Measurements from ENCODE around the gene APOL2.

APOL2 gene

DNA sequence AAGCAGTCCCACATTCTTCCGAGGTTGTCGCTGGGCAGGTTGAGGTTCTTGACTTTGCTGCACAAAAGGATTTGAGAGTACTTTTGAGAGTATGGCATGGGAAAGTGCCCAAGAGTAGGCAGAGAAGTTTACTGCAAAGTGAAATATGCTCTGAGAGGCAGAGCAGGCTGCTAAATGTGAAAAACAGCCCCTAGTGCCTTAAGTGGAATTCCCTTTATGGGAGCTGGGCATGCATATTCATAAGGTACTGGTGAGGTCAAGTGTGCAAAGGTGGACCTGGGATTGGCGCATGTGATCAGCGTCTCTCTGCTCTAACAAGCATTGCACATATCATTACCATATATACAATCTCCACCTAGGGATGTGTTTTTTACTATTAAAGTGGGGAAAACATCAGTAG is 25.7 kb downstream of the APOL2 start:
- Histone ChIP-seq H3K23ac (ENCODE audit: low read length in 2 of 2) (no peak overlapping the region), H3K36me3 (ENCODE audit: control insufficient read depth in 1 of 2, insufficient read depth in 2 of 2, low read depth in 1 of 2, low read length in 2 of 2) (no peaks in the 10 kb centered on the region), H2BK12ac (ENCODE audit: low read length in 2 of 2) (no peak overlapping the region), H3K27ac (ENCODE audit: low read length, poor library complexity, severe bottlenecking) (no peak overlapping the region), H2BK5ac (ENCODE audit: low read depth, low read length, poor library complexity, severe bottlenecking) (no peak overlapping the region), H2AK5ac (ENCODE audit: low read length, severe bottlenecking) (no peak overlapping the region), H4K8ac (ENCODE audit: low read length) (no peak overlapping the region), H3K27me3 (ENCODE audit: control insufficient read depth in 1 of 2, insufficient read depth in 1 of 2, low read length in 2 of 2) (peaks cover 16 to 27% of the 10 kb centered on the region in 2 experiments), H3K18ac (ENCODE audit: low read depth in 1 of 2, low read length in 2 of 2) (no peak overlapping the region), H3K9me3 (ENCODE audit: control insufficient read depth, low read length) (peaks cover 4% of the 10 kb centered on the region), H3K4ac (ENCODE audit: low read depth in 1 of 2, low read length in 2 of 2) (no peak overlapping the region), H3K4me1 (ENCODE audit: control insufficient read depth, insufficient read depth, low read depth, low read length) (peaks cover 1% of the 10 kb centered on the region), H3K9ac (ENCODE audit: low read length) (no peak overlapping the region), H3K4me2 (ENCODE audit: low read length, poor library complexity, severe bottlenecking) (no peak overlapping the region), H2AFZ (ENCODE audit: low read depth, low read length) (no peak overlapping the region), H2BK15ac (ENCODE audit: low read depth, poor library complexity, severe bottlenecking) (no peak overlapping the region), H4K91ac (ENCODE audit: low read length) (no peak overlapping the region), H3K14ac (ENCODE audit: low read length in 2 of 2) (no peak overlapping the region), H2BK120ac (ENCODE audit: low read depth, low read length) (no peak overlapping the region), H3K79me1 (replicated peaks; ENCODE audit: low read length, poor library complexity, severe bottlenecking) (no peaks in the 10 kb centered on the region), H3K4me3 (ENCODE audit: insufficient read depth in 1 of 2, low read depth in 1 of 2, low read length in 2 of 2) (no peak overlapping the region)
- no peak for DNase-seq
- 98% methylated on average over 2 of the region's 4 CpGs for WGBS

DNA sequence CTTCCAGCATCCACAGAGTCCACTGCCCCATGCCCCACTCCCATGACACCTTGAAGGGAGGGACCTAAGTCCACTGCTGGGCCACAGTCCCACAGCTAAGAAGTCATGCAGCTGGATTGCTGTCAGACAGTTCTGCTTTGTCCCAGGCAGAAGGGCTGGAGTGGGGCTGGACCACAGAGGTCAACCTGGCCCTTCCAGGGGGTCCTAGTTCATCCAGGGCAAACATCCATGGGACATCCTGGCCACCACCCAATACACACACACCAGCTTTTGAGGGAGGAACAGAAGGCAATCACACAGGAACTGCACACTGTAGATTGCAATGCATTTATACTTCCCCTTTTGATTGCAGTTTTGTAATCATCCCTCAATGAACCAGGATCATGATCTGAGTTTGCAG is 26.4 kb downstream of the APOL2 start:
- Histone ChIP-seq H3K36me3 (ENCODE audit: control insufficient read depth in 1 of 2, insufficient read depth in 2 of 2, low read depth in 1 of 2, low read length in 2 of 2) (no peaks in the 10 kb centered on the region), H2BK120ac (ENCODE audit: low read depth, low read length) (no peak overlapping the region), H2AK5ac (ENCODE audit: low read length, severe bottlenecking) (no peak overlapping the region), H3K9me3 (ENCODE audit: control insufficient read depth, low read length) (peaks cover 4% of the 10 kb centered on the region), H3K4me2 (ENCODE audit: low read length, poor library complexity, severe bottlenecking) (no peak overlapping the region), H3K4me3 (ENCODE audit: insufficient read depth in 1 of 2, low read depth in 1 of 2, low read length in 2 of 2) (no peak overlapping the region), H3K23ac (ENCODE audit: low read length in 2 of 2) (no peak overlapping the region), H3K27ac (ENCODE audit: low read length, poor library complexity, severe bottlenecking) (no peak overlapping the region), H3K27me3 (ENCODE audit: control insufficient read depth in 1 of 2, insufficient read depth in 1 of 2, low read length in 2 of 2) (peaks cover 13 to 24% of the 10 kb centered on the region in 2 experiments), H4K8ac (ENCODE audit: low read length) (no peak overlapping the region), H3K9ac (ENCODE audit: low read length) (no peak overlapping the region), H3K4me1 (ENCODE audit: control insufficient read depth, insufficient read depth, low read depth, low read length) (peaks cover 1% of the 10 kb centered on the region), H3K4ac (ENCODE audit: low read depth in 1 of 2, low read length in 2 of 2) (no peak overlapping the region), H2BK15ac (ENCODE audit: low read depth, poor library complexity, severe bottlenecking) (no peak overlapping the region), H3K79me1 (replicated peaks; ENCODE audit: low read length, poor library complexity, severe bottlenecking) (no peaks in the 10 kb centered on the region), H2BK12ac (ENCODE audit: low read length in 2 of 2) (no peak overlapping the region), H4K91ac (ENCODE audit: low read length) (no peak overlapping the region), H3K18ac (ENCODE audit: low read depth in 1 of 2, low read length in 2 of 2) (no peak overlapping the region), H2AFZ (ENCODE audit: low read depth, low read length) (no peak overlapping the region), H3K14ac (ENCODE audit: low read length in 2 of 2) (no peak overlapping the region), H2BK5ac (ENCODE audit: low read depth, low read length, poor library complexity, severe bottlenecking) (no peak overlapping the region)
- DNase-seq = no peak

DNA sequence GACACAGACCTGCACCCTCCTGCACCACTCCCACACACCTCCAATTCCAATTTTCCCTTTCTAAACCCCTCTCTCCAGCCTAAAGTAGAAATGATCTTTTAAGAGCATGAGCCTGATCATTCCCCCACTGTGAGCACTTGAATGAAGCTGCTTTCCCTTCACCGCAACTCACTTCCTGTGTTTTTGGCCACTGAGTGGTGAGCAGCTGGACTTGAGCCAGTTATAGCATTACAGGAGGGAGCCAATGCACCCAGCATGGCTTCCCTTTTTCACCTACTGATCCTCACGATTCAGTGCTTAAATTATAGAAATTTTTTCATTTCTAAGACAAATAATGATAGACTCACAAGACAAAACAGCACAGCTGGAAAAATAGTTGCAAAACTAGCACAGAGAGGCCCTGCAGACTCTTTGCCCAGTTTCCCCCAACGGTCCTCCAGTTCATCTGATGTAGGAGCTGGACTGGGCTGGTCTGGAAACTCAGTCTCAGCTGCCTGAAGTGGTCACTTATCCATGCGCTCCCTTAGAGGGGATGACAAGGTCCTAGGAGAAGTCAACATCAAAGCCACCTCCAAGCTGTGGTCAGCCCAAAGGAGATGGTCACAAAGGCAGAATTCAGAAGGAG is 28.0 kb downstream of the APOL2 start:
- Histone ChIP-seq H3K18ac (ENCODE audit: low read depth in 1 of 2, low read length in 2 of 2) (no peak overlapping the region), H3K27me3 (ENCODE audit: control insufficient read depth in 1 of 2, insufficient read depth in 1 of 2, low read length in 2 of 2) (peaks cover 9 to 20% of the 10 kb centered on the region in 2 experiments), H3K14ac (ENCODE audit: low read length in 2 of 2) (no peak overlapping the region), H2BK12ac (ENCODE audit: low read length in 2 of 2) (no peak overlapping the region), H2AK5ac (ENCODE audit: low read length, severe bottlenecking) (no peak overlapping the region), H2BK120ac (ENCODE audit: low read depth, low read length) (no peak overlapping the region), H3K4ac (ENCODE audit: low read depth in 1 of 2, low read length in 2 of 2) (no peak overlapping the region), H2AFZ (ENCODE audit: low read depth, low read length) (no peak overlapping the region), H2BK5ac (ENCODE audit: low read depth, low read length, poor library complexity, severe bottlenecking) (no peak overlapping the region), H3K36me3 (ENCODE audit: control insufficient read depth in 1 of 2, insufficient read depth in 2 of 2, low read depth in 1 of 2, low read length in 2 of 2) (no peaks in the 10 kb centered on the region), H3K4me1 (ENCODE audit: control insufficient read depth, insufficient read depth, low read depth, low read length) (peaks cover 1% of the 10 kb centered on the region), H3K27ac (ENCODE audit: low read length, poor library complexity, severe bottlenecking) (no peak overlapping the region), H2BK15ac (ENCODE audit: low read depth, poor library complexity, severe bottlenecking) (no peak overlapping the region), H4K91ac (ENCODE audit: low read length) (no peak overlapping the region), H3K9ac (ENCODE audit: low read length) (no peak overlapping the region), H3K4me3 (ENCODE audit: insufficient read depth in 1 of 2, low read depth in 1 of 2, low read length in 2 of 2) (no peak overlapping the region), H3K9me3 (ENCODE audit: control insufficient read depth, low read length) (peaks cover 4% of the 10 kb centered on the region), H4K8ac (ENCODE audit: low read length) (no peak overlapping the region), H3K4me2 (ENCODE audit: low read length, poor library complexity, severe bottlenecking) (no peak overlapping the region), H3K23ac (ENCODE audit: low read length in 2 of 2) (no peak overlapping the region), H3K79me1 (replicated peaks; ENCODE audit: low read length, poor library complexity, severe bottlenecking) (no peaks in the 10 kb centered on the region)
- 70% methylated on average over 4 of the region's 4 CpGs for WGBS
- DNase-seq = peak; percentile 47

DNA sequence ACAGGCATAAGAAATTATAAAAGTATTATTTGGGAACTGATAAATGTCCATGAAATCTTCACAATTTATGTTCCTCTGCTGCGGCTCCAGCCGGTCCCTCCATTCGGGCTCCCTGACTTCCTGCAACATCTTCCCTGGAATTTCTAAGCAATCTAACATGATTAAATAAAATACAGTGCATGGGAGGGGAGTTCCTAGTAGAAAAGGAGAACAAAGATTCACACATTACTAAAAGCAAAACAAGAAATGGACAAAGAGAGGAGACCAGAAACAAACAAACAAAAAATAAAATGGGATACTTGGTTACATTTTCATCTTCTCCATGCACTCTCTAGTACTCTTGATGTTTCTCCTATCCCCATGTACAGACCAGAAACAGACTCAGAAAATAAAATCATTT is 29.1 kb downstream of the APOL2 start:
- no peak overlapping the region for H3K27ac ChIP-seq (ENCODE audit: low read length, poor library complexity, severe bottlenecking)
- no peak overlapping the region for H2AFZ ChIP-seq (ENCODE audit: low read depth, low read length)
- no peaks in the 10 kb centered on the region for H3K79me1 ChIP-seq (replicated peaks; ENCODE audit: low read length, poor library complexity, severe bottlenecking)
- H3K9me3 ChIP-seq (ENCODE audit: control insufficient read depth, low read length) = peaks cover 4% of the 10 kb centered on the region
- H2BK15ac ChIP-seq (ENCODE audit: low read depth, poor library complexity, severe bottlenecking) = no peak overlapping the region
- no peaks in the 10 kb centered on the region for H3K36me3 ChIP-seq (ENCODE audit: control insufficient read depth in 1 of 2, insufficient read depth in 2 of 2, low read depth in 1 of 2, low read length in 2 of 2)
- H3K4ac ChIP-seq (ENCODE audit: low read depth in 1 of 2, low read length in 2 of 2) = no peak overlapping the region
- H3K4me3 ChIP-seq (ENCODE audit: insufficient read depth in 1 of 2, low read depth in 1 of 2, low read length in 2 of 2) = no peak overlapping the region
- no peak overlapping the region for H3K18ac ChIP-seq (ENCODE audit: low read depth in 1 of 2, low read length in 2 of 2)
- no peak overlapping the region for H4K91ac ChIP-seq (ENCODE audit: low read length)
- H3K23ac ChIP-seq (ENCODE audit: low read length in 2 of 2) = no peak overlapping the region
- no peak overlapping the region for H3K4me2 ChIP-seq (ENCODE audit: low read length, poor library complexity, severe bottlenecking)
- H2BK120ac ChIP-seq (ENCODE audit: low read depth, low read length) = no peak overlapping the region
- no peak overlapping the region for H3K9ac ChIP-seq (ENCODE audit: low read length)
- no peak overlapping the region for H2BK5ac ChIP-seq (ENCODE audit: low read depth, low read length, poor library complexity, severe bottlenecking)
- H2AK5ac ChIP-seq (ENCODE audit: low read length, severe bottlenecking) = no peak overlapping the region
- WGBS = no CpG with 5 or more reads among the region's 3 CpGs
- peaks cover 1% of the 10 kb centered on the region for H3K4me1 ChIP-seq (ENCODE audit: control insufficient read depth, insufficient read depth, low read depth, low read length)
- H4K8ac ChIP-seq (ENCODE audit: low read length) = no peak overlapping the region
- H3K14ac ChIP-seq (ENCODE audit: low read length in 2 of 2) = no peak overlapping the region
- H3K27me3 ChIP-seq (ENCODE audit: control insufficient read depth in 1 of 2, insufficient read depth in 1 of 2, low read length in 2 of 2) = peaks cover 2 to 20% of the 10 kb centered on the region in 2 experiments
- no peak for DNase-seq
- H2BK12ac ChIP-seq (ENCODE audit: low read length in 2 of 2) = no peak overlapping the region

Measured in mesenchymal stem cell (in vitro differentiated cells and primary cell).